Esophagus squamous epithelium (tissue), 4 donors: ENCODE data around the gene PKN1.

ENCODE experiments used
- POLR2A ChIP-seq, 4 donors: fragments of 450-650 bp; IDR thresholded peaks; one replicate each; pipeline ENCODE4 v1.6.1; 2017; ENCODE audit warnings: antibody characterized with exemption in 4 of 4, mild to moderate bottlenecking in 4 of 4, moderate library complexity in 3 of 4
- TF ChIP-seq, protein P1 (sequence below), 6 experiments: fragments of 450-650 bp in 4 of 6; fragments of 200-600 bp in 2 of 6; sonication (generic) in 2 of 6; IDR thresholded peaks; one replicate each; pipeline ENCODE4 v1.5.1; 2016 to 2019; ENCODE audit warnings: antibody characterized with exemption in 6 of 6, mild to moderate bottlenecking in 4 of 6, moderate library complexity in 4 of 6

DNA sequence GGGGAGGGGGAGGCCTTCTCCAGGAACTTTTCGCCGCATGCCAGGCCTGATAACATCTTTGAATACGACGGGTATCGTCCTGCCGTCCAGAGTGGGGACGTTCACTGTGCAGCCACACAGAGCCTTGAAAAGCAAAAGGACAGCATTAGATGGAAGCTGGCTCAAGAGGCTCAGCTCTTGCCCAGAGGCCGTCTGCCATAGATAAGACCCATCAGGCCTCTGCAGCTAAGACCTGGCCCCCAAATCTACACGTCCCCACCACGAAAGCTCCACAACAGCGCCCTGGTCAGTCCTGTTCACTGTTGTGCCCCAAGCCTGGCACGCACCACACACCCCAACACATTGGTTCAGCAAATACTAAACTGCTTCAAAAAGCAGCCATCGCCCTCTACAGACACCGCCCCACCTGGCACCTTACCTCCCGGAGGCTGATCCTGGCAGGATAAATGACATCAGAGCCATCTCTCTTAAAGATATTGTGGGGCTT is 83.0 kb downstream of the PKN1 start:
- TF ChIP-seq, protein P1, sequence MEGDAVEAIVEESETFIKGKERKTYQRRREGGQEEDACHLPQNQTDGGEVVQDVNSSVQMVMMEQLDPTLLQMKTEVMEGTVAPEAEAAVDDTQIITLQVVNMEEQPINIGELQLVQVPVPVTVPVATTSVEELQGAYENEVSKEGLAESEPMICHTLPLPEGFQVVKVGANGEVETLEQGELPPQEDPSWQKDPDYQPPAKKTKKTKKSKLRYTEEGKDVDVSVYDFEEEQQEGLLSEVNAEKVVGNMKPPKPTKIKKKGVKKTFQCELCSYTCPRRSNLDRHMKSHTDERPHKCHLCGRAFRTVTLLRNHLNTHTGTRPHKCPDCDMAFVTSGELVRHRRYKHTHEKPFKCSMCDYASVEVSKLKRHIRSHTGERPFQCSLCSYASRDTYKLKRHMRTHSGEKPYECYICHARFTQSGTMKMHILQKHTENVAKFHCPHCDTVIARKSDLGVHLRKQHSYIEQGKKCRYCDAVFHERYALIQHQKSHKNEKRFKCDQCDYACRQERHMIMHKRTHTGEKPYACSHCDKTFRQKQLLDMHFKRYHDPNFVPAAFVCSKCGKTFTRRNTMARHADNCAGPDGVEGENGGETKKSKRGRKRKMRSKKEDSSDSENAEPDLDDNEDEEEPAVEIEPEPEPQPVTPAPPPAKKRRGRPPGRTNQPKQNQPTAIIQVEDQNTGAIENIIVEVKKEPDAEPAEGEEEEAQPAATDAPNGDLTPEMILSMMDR (IDR thresholded peaks at IDR 0.05): no peak
- TF ChIP-seq POLR2A (IDR thresholded peaks at IDR 0.05): no peak
